ENCODE measurements around the gene NRXN3. TPM values are rescaled to one million over a fixed set of nuclear protein-coding genes. Genes with fewer than 3 reads are reported as not detected.
A peak's percentile ranks its signal among the peaks of the same experiment; 100 is the strongest.

Gene NRXN3
- total RNA-seq, 4 donors from 2014 or later: 0.04 to 0.16 TPM; not detected in 2

- peak; percentile 46 to 82 for ATAC-seq
- in situ Hi-C loops (cut with MboI; ENCODE audit: low sequenced_read_pairs in 4 of 4): no loop called here
- intact Hi-C loops (cut with DNase I; ENCODE audit: low total_unique reads): no loop called here
These were observed 1654.9 kb downstream of the NRXN3 start for GRCh38 chr14:79825046-79825521.

GRCh38 chr14:79826362-79826761, 1656.2 kb downstream of the NRXN3 start:
- peaks cover 3 to 5% of the 10 kb centered on the region in 2 donors for H3K4me1 ChIP-seq
- in situ Hi-C loops (cut with MboI; ENCODE audit: low sequenced_read_pairs in 4 of 4) (no loop called here), intact Hi-C loops (cut with DNase I; ENCODE audit: low total_unique reads) (no loop called here)
- H3K27ac ChIP-seq: no peak overlapping the region
- ATAC-seq (no peak), DNase-seq (no peak)
- no peaks in the 10 kb centered on the region for H3K9me3 ChIP-seq
- H3K4me3 ChIP-seq: no peak overlapping the region
- no peaks in the 10 kb centered on the region for H3K36me3 ChIP-seq
- TF ChIP-seq, protein P1, sequence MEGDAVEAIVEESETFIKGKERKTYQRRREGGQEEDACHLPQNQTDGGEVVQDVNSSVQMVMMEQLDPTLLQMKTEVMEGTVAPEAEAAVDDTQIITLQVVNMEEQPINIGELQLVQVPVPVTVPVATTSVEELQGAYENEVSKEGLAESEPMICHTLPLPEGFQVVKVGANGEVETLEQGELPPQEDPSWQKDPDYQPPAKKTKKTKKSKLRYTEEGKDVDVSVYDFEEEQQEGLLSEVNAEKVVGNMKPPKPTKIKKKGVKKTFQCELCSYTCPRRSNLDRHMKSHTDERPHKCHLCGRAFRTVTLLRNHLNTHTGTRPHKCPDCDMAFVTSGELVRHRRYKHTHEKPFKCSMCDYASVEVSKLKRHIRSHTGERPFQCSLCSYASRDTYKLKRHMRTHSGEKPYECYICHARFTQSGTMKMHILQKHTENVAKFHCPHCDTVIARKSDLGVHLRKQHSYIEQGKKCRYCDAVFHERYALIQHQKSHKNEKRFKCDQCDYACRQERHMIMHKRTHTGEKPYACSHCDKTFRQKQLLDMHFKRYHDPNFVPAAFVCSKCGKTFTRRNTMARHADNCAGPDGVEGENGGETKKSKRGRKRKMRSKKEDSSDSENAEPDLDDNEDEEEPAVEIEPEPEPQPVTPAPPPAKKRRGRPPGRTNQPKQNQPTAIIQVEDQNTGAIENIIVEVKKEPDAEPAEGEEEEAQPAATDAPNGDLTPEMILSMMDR (IDR thresholded peaks at IDR 0.05 in 4 of 5, conservative IDR thresholded peaks at IDR 0.05 in 1 of 5): no peak
- no peak for TF ChIP-seq POLR2A (IDR thresholded peaks at IDR 0.05)
- no peaks in the 10 kb centered on the region for H3K27me3 ChIP-seq

More at GRCh38 chr14:79825046-79825521, 1654.9 kb downstream of the NRXN3 start:
- Histone ChIP-seq H3K36me3 (no peaks in the 10 kb centered on the region), H3K27me3 (no peaks in the 10 kb centered on the region), H3K4me1 (peaks cover 3 to 5% of the 10 kb centered on the region in 2 donors), H3K4me3 (no peak overlapping the region), H3K9me3 (no peaks in the 10 kb centered on the region), H3K27ac (peak overlapping the region in 1 of 4 donors; percentile 27)
- TF ChIP-seq, protein P1 (IDR thresholded peaks at IDR 0.05 in 4 of 5, conservative IDR thresholded peaks at IDR 0.05 in 1 of 5): no peak
- TF ChIP-seq POLR2A (IDR thresholded peaks at IDR 0.05): no peak
- peak in 1 of 2 donors; percentile 4 for DNase-seq

GRCh38 chr14:79829405-79830166, 1659.4 kb downstream of the NRXN3 start:
- in situ Hi-C loops (cut with MboI; ENCODE audit: low sequenced_read_pairs in 4 of 4): no loop called here
- TF ChIP-seq, protein P1 (IDR thresholded peaks at IDR 0.05 in 4 of 5, conservative IDR thresholded peaks at IDR 0.05 in 1 of 5): no peak
- TF ChIP-seq POLR2A (IDR thresholded peaks at IDR 0.05): no peak
- ATAC-seq: no peak

DNA sequence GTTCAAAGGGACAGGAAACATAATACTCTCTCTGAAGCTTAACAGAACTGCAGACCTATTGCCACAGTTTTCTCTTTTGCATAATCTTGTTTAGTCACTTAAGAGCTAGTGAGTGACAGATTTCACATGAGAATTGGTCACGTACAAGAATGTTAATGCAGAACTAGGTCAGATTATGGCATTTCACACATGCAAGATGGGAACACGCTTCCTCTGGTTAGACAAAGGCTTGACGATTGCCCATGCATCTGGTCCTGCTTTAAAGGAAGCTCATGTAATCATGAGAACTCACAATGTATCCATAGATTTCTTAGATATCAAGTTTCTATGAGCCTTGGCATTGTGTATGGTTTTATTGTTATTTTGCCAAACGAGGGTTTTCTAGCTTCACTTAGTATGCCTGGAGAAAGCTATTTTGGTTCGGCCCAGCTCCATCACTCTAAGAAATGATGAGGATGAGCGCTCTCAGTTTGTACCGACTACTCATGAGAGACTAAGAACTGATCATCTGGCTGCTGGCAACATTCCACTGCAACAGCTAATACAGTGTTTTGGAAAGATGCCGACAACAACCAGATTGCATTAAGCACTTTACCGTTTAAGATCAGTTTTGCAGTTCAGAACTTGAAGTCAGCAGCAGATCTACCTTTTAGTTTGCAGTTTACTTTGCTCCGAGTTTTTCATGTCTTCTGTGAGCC, 1661.2 kb downstream of the NRXN3 start:
- TF ChIP-seq POLR2A (IDR thresholded peaks at IDR 0.05): no peak
- TF ChIP-seq, protein P1 (IDR thresholded peaks at IDR 0.05 in 4 of 5, conservative IDR thresholded peaks at IDR 0.05 in 1 of 5): no peak
- no peaks in the 10 kb centered on the region for H3K4me1 ChIP-seq
- no peaks in the 10 kb centered on the region for H3K9me3 ChIP-seq
- intact Hi-C loops (cut with DNase I; ENCODE audit: low total_unique reads): no loop called here
- DNase-seq: no peak
- H3K36me3 ChIP-seq: no peaks in the 10 kb centered on the region
- ATAC-seq: no peak
- in situ Hi-C loops (cut with MboI; ENCODE audit: low sequenced_read_pairs in 4 of 4): no loop called here
- no peak overlapping the region for H3K27ac ChIP-seq
- H3K27me3 ChIP-seq: no peaks in the 10 kb centered on the region
- no peak overlapping the region for H3K4me3 ChIP-seq

More at GRCh38 chr14:79829405-79830166, 1659.4 kb downstream of the NRXN3 start:
- intact Hi-C loops (cut with DNase I; ENCODE audit: low total_unique reads): no loop called here
- H3K27me3 ChIP-seq: no peaks in the 10 kb centered on the region
- no peaks in the 10 kb centered on the region for H3K9me3 ChIP-seq
- DNase-seq: no peak
- no peak overlapping the region for H3K27ac ChIP-seq
- no peaks in the 10 kb centered on the region for H3K36me3 ChIP-seq
- H3K4me3 ChIP-seq: no peak overlapping the region
- H3K4me1 ChIP-seq: peaks cover 3 to 5% of the 10 kb centered on the region in 2 donors
